Vagina (tissue), 2 donors: Measurements from ENCODE around the gene PIK3CG.
"Not testable (repeated sequence)": the region's sequence is repeated elsewhere in the genome, so short reads cannot be mapped to it uniquely, and the experiment has no call there.

ENCODE experiments used
- POLR2A ChIP-seq, 2 donors: fragments of 450-650 bp; IDR thresholded peaks; one replicate each; pipeline ENCODE4 v1.6.1; 2017; ENCODE audit warnings: antibody characterized with exemption in 2 of 2, mild to moderate bottlenecking in 2 of 2, moderate library complexity in 2 of 2
- POLR2AphosphoS5 ChIP-seq, 2 donors: sonication (generic); formaldehyde crosslinking; IDR thresholded peaks; one replicate each; pipeline ENCODE4 v1.9.0; 2017; ENCODE audit warnings: antibody characterized with exemption in 2 of 2, mild to moderate bottlenecking in 2 of 2, low read depth in 1 of 2; ENCODE audit not compliant: insufficient read depth in 1 of 2
- TF ChIP-seq, protein P1 (sequence below), 3 experiments: fragments of 450-650 bp in 2 of 3; fragments of 200-600 bp in 1 of 3; sonication (generic) in 1 of 3; IDR thresholded peaks; one replicate each; pipeline ENCODE4 v1.5.1; 2017 to 2019; ENCODE audit warnings: antibody characterized with exemption in 3 of 3, mild to moderate bottlenecking in 2 of 3, moderate library complexity in 2 of 3

DNA sequence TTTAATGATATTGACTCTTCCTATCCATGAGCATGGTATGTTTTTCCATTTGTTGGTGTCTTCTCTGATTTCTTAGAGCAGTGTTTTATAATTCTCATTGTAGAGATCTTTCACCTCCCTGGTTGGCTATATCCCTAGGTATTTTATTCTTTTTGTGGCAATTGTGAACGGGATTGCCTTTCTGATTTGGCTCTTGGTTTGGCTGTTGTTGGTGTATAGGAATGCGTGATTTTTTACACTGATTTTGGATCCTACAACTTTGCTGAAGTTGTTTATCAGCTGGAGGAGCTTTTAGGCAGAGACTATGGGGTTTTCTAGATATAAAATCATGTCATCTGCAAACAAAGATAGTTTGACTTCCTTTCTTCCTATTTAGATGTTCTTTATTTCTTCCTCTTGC lies 33.9 kb downstream of the PIK3CG start:
- TF ChIP-seq POLR2A (IDR thresholded peaks at IDR 0.05); POLR2AphosphoS5 (IDR thresholded peaks at IDR 0.05; ENCODE audit: insufficient read depth in 1 of 2, low read depth in 1 of 2): not testable (repeated sequence)
- TF ChIP-seq, protein P1, sequence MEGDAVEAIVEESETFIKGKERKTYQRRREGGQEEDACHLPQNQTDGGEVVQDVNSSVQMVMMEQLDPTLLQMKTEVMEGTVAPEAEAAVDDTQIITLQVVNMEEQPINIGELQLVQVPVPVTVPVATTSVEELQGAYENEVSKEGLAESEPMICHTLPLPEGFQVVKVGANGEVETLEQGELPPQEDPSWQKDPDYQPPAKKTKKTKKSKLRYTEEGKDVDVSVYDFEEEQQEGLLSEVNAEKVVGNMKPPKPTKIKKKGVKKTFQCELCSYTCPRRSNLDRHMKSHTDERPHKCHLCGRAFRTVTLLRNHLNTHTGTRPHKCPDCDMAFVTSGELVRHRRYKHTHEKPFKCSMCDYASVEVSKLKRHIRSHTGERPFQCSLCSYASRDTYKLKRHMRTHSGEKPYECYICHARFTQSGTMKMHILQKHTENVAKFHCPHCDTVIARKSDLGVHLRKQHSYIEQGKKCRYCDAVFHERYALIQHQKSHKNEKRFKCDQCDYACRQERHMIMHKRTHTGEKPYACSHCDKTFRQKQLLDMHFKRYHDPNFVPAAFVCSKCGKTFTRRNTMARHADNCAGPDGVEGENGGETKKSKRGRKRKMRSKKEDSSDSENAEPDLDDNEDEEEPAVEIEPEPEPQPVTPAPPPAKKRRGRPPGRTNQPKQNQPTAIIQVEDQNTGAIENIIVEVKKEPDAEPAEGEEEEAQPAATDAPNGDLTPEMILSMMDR (IDR thresholded peaks at IDR 0.05), result not testable (repeated sequence)
